Right renal pelvis (tissue), 4 donors: ENCODE data around the gene B3GAT2. TPM values are rescaled to one million over a fixed set of nuclear protein-coding genes. Genes with fewer than 3 reads are reported as not detected.

ENCODE experiments used
- DNase-seq, 4 donors: peaks; one replicate each; pipeline ENCODE4 v3.0.0-alpha.2; 2013; ENCODE audit warnings: low read depth in 4 of 4, low spot score in 3 of 4, missing footprints in 1 of 4
- polyA plus RNA-seq, 4 donors: library from polyadenylated mRNA; unstranded; fragments of 120-200 nt; gene quantifications; one replicate each; pipeline ENCODE4 v1.2.1, GENCODE V29; 2013; ENCODE audit not compliant: insufficient read length in 4 of 4

Gene B3GAT2
- polyA plus RNA-seq, 4 donors = 1.1 to 1.7 (median 1.6) TPM

- DNase-seq = no peak
Observed at GRCh38 chr6:70901324-70901723, 55.5 kb downstream of the B3GAT2 start.

- DNase-seq = no peak
Observed at GRCh38 chr6:70900047-70900446, 56.8 kb downstream of the B3GAT2 start.

GRCh38 chr6:70894001-70894400 is 62.9 kb downstream of the B3GAT2 start:
- no peak for DNase-seq

- DNase-seq = no peak
Observed at GRCh38 chr6:70889270-70889669, 67.6 kb downstream of the B3GAT2 start.

GRCh38 chr6:70886661-70887060 is 70.2 kb downstream of the B3GAT2 start:
- no peak for DNase-seq

GRCh38 chr6:70886071-70886470 is 70.8 kb downstream of the B3GAT2 start:
- DNase-seq = no peak

- DNase-seq = peak; percentile 12 to 34 (median 28)
Observed at GRCh38 chr6:70884074-70884983, 72.5 kb downstream of the B3GAT2 start.

- no peak for DNase-seq
Observed at GRCh38 chr6:70879496-70879895, 77.4 kb downstream of the B3GAT2 start.

- DNase-seq = no peak
Observed at GRCh38 chr6:70874181-70874913, 82.5 kb downstream of the B3GAT2 start.

- no peak for DNase-seq
Observed at GRCh38 chr6:70872469-70872868, 84.4 kb downstream of the B3GAT2 start.

- DNase-seq = no peak
Observed at GRCh38 chr6:70864401-70864800, 92.5 kb downstream of the B3GAT2 start.

- DNase-seq = no peak
Observed at GRCh38 chr6:70863343-70863742, 93.5 kb downstream of the B3GAT2 start.

- no peak for DNase-seq
Observed at GRCh38 chr6:70860920-70861319, 95.9 kb downstream of the B3GAT2 start.

- DNase-seq = no peak
Observed at GRCh38 chr6:70860045-70860444, 96.8 kb downstream of the B3GAT2 start.

GRCh38 chr6:70857387-70858077 is 99.3 kb downstream of the B3GAT2 start:
- no peak for DNase-seq

- DNase-seq = no peak
Observed at GRCh38 chr6:70852667-70853246, 104.1 kb downstream of the B3GAT2 start.

GRCh38 chr6:70849348-70850069 is 107.4 kb downstream of the B3GAT2 start:
- no peak for DNase-seq

GRCh38 chr6:70847106-70848084 is 109.5 kb downstream of the B3GAT2 start:
- DNase-seq = no peak
